H9 (cell line): ENCODE results near the gene RBMS3. TPM values are rescaled to one million over a fixed set of nuclear protein-coding genes. Genes with fewer than 3 reads are reported as not detected.

Source experiments
- DNase-seq: peaks from one replicate; pipeline ENCODE4 v3.0.0-alpha.2; 2017
- H2AFZ ChIP-seq: one replicate; pipeline ENCODE4 v1.6.1; 2013; ENCODE audit warnings: mild to moderate bottlenecking, low read length, control low read depth, moderate library complexity
- H2AK5ac ChIP-seq: 2 replicates; pipeline ENCODE4 v1.6.1; 2013; ENCODE audit warnings: low read length, control low read depth, mixed read lengths; ENCODE audit not compliant: insufficient read length
- H2BK120ac ChIP-seq: one replicate; pipeline ENCODE4 v1.6.1; 2013; ENCODE audit warnings: low read depth, mild to moderate bottlenecking, low read length, control low read depth, inconsistent platforms; ENCODE audit not compliant: poor library complexity, severe bottlenecking
- H2BK12ac ChIP-seq: 2 replicates; pipeline ENCODE4 v1.6.1; 2013; ENCODE audit warnings: low read length, control low read depth, mixed read lengths, low read depth; ENCODE audit not compliant: insufficient read length
- H2BK15ac ChIP-seq: 2 replicates; pipeline ENCODE4 v1.6.1; 2013; ENCODE audit warnings: low read depth, low read length, control low read depth
- H2BK20ac ChIP-seq: one replicate; pipeline ENCODE4 v1.6.1; 2013; ENCODE audit warnings: low read depth, mild to moderate bottlenecking, low read length, control low read depth, inconsistent platforms; ENCODE audit not compliant: poor library complexity, severe bottlenecking
- H2BK5ac ChIP-seq: 2 replicates; pipeline ENCODE4 v1.6.1; 2013; ENCODE audit warnings: low read length, control low read depth, mixed read lengths; ENCODE audit not compliant: insufficient read length
- H3K14ac ChIP-seq: 2 replicates; pipeline ENCODE4 v1.6.1; 2013; ENCODE audit warnings: low read length, control low read depth; ENCODE audit not compliant: insufficient read depth
- H3K18ac ChIP-seq: 2 replicates; pipeline ENCODE4 v1.6.1; 2013; ENCODE audit warnings: low read depth, mild to moderate bottlenecking, mixed read lengths, low read length, control low read depth; ENCODE audit not compliant: insufficient read length
- H3K23ac ChIP-seq: 2 replicates; pipeline ENCODE4 v1.6.1; 2013; ENCODE audit warnings: low read length, control low read depth, mixed read lengths, low read depth; ENCODE audit not compliant: insufficient read length
- H3K23me2 ChIP-seq: 2 replicates; pipeline ENCODE4 v1.6.1; 2013; ENCODE audit warnings: low read depth, mild to moderate bottlenecking, mixed read lengths, low read length, control low read depth; ENCODE audit not compliant: insufficient read length, poor library complexity, severe bottlenecking
- H3K27ac ChIP-seq: 2 replicates; pipeline ENCODE4 v1.5.1; 2013; ENCODE audit warnings: low read length, control low read depth, mixed read lengths, low read depth; ENCODE audit not compliant: insufficient read length
- H3K27me3 ChIP-seq: 2 replicates; pipeline ENCODE4 v1.6.1; 2013; ENCODE audit warnings: low read length, control low read depth, inconsistent platforms; ENCODE audit not compliant: insufficient read depth
- H3K4ac ChIP-seq: 2 replicates; pipeline ENCODE4 v1.6.1; 2013; ENCODE audit warnings: low read depth, mild to moderate bottlenecking, control low read depth, inconsistent platforms, low read length, moderate library complexity
- H3K4me1 ChIP-seq: 2 replicates; pipeline ENCODE4 v1.6.1; 2013; ENCODE audit warnings: low read length, control low read depth, inconsistent platforms; ENCODE audit not compliant: insufficient read depth
- H3K4me2 ChIP-seq: 2 replicates; pipeline ENCODE4 v1.6.1; 2013; ENCODE audit warnings: low read length, control low read depth, mixed read lengths; ENCODE audit not compliant: insufficient read length, insufficient read depth
- H3K56ac ChIP-seq: 2 replicates; pipeline ENCODE4 v1.6.1; 2013; ENCODE audit warnings: low read depth, mild to moderate bottlenecking, mixed read lengths, low read length, control low read depth; ENCODE audit not compliant: insufficient read length
- H3K79me1 ChIP-seq: 2 replicates; pipeline ENCODE4 v1.6.1; 2013; ENCODE audit warnings: low read depth, mild to moderate bottlenecking, moderate library complexity, low read length, control low read depth, inconsistent platforms; ENCODE audit not compliant: insufficient read depth, poor library complexity, severe bottlenecking
- H3K79me2 ChIP-seq: 2 replicates; pipeline ENCODE4 v1.6.1; 2013; ENCODE audit warnings: low read length, control low read depth, inconsistent platforms; ENCODE audit not compliant: insufficient read depth
- H3K9ac ChIP-seq: 2 replicates; pipeline ENCODE4 v1.6.1; 2013; ENCODE audit warnings: low read length, control low read depth, mixed read lengths; ENCODE audit not compliant: insufficient read length; ENCODE audit errors: extremely low read depth
- H3K9me3 ChIP-seq: one replicate; pipeline ENCODE4 v1.6.1; 2013; ENCODE audit warnings: low read depth, low read length, inconsistent platforms; ENCODE audit not compliant: control insufficient read depth
- H3T11ph ChIP-seq: one replicate; pipeline ENCODE4 v1.6.1; 2013; ENCODE audit warnings: mild to moderate bottlenecking, low read length, control low read depth, inconsistent platforms
- H4K20me1 ChIP-seq: one replicate; pipeline ENCODE4 v1.6.1; 2013; ENCODE audit not compliant: control insufficient read depth, insufficient read length, insufficient read depth
- H4K5ac ChIP-seq: 2 replicates; pipeline ENCODE4 v1.6.1; 2013; ENCODE audit warnings: low read depth, mild to moderate bottlenecking, mixed read lengths, low read length, control low read depth; ENCODE audit not compliant: insufficient read length
- H4K8ac ChIP-seq: replicated peaks from 2 replicates; pipeline ENCODE4 v1.6.1; 2013; ENCODE audit warnings: low read length, control low read depth, mixed read lengths, low read depth; ENCODE audit not compliant: insufficient read length
- H4K91ac ChIP-seq: 2 replicates; pipeline ENCODE4 v1.6.1; 2013; ENCODE audit warnings: low read depth, mild to moderate bottlenecking, moderate library complexity, mixed read lengths, low read length, control low read depth; ENCODE audit not compliant: insufficient read length
- H3K27ac Mint-ChIP-seq, 3 experiments: 2 replicates in 2 of 3; 3 replicates in 1 of 3; pipeline ENCODE4 v1.8.0; 2020 to 2021; ENCODE audit warnings: mixed read lengths in 3 of 3, mild to moderate bottlenecking in 1 of 3, moderate library complexity in 1 of 3
- H3K27me3 Mint-ChIP-seq: 2 replicates; pipeline ENCODE4 v1.8.0; 2021; ENCODE audit warnings: low read depth, mild to moderate bottlenecking, moderate library complexity, mixed read lengths
- H3K36me3 Mint-ChIP-seq, 3 experiments: 2 replicates in 2 of 3; 3 replicates in 1 of 3; pipeline ENCODE4 v1.8.0; 2020 to 2021; ENCODE audit warnings: low read depth in 3 of 3, mixed read lengths in 3 of 3; ENCODE audit not compliant: insufficient read depth in 1 of 3
- H3K4me1 Mint-ChIP-seq, 2 experiments: 2 replicates each; pipeline ENCODE4 v1.8.0; 2020; ENCODE audit warnings: mixed read lengths in 2 of 2
- H3K4me3 Mint-ChIP-seq, 2 experiments: 2 replicates in 1 of 2; 3 replicates in 1 of 2; pipeline ENCODE4 v1.8.0; 2020 to 2021; ENCODE audit warnings: mild to moderate bottlenecking in 2 of 2, mixed read lengths in 2 of 2, moderate library complexity in 1 of 2
- H3K9me3 Mint-ChIP-seq, 2 experiments: 2 replicates in 1 of 2; 3 replicates in 1 of 2; pipeline ENCODE4 v1.8.0; 2020; ENCODE audit warnings: mild to moderate bottlenecking in 2 of 2, mixed read lengths in 2 of 2, moderate library complexity in 1 of 2
- CTCF ChIP-seq: fragments of 200-600 bp; sonication (generic); conservative IDR thresholded peaks from 3 replicates; pipeline ENCODE4 v1.8.0; 2021; ENCODE audit warnings: antibody characterized with exemption, mild to moderate bottlenecking
- WGBS: extraction: QIAGEN DNeasy Blood & Tissue Kit; methylation state at CpG from one replicate; pipeline ENCODE4 v1.1.7; 2013; ENCODE audit warnings: missing lambda C conversion rate, low lambda C conversion rate, mixed read lengths; ENCODE audit not compliant: insufficient read length; ENCODE audit errors: extremely low coverage; 5-methylcytosine and 5-hydroxymethylcytosine counted together
- total RNA-seq: library from RNA; stranded (reverse); gene quantifications from 2 replicates; pipeline ENCODE4 v1.2.1, GENCODE V29; 2021

RBMS3 gene
- total RNA-seq, 1 experiment from 2014 or later: 8.1 TPM

DNA sequence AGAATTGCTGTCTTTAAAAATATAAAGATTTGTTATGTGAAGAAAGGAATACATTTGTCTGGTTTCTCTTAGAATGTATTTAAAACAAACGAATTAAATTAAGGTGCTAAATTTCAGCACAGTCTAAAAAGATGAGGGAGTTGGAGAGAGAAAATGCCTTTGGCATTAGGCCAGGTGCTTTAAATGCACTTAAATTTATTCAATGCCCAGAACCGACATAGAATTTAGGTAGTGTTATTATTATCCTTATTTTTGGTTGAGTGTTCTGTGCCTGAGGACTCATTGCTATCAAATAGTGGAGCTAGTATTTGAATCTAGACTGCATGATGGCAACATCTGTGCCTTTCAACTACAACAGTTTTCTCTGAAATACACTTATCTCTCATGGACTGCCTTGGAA is 287.5 kb downstream of the RBMS3 start:
- Histone ChIP-seq H3K27me3 (no peaks in the 10 kb centered on the region), H3K4me2 (no peak overlapping the region), H3K18ac (no peak overlapping the region), H2AFZ (no peak overlapping the region), H3K9ac (no peak overlapping the region), H3K9me3 (no peaks in the 10 kb centered on the region), H2BK20ac (no peak overlapping the region), H4K8ac (no peak overlapping the region), H2BK5ac (no peak overlapping the region), H3K79me2 (no peaks in the 10 kb centered on the region), H3K23me2 (no peaks in the 10 kb centered on the region), H3T11ph (no peak overlapping the region), H4K20me1 (no peaks in the 10 kb centered on the region), H2AK5ac (no peak overlapping the region), H3K14ac (no peak overlapping the region), H3K56ac (no peak overlapping the region), H2BK120ac (no peak overlapping the region), H2BK15ac (no peak overlapping the region), H3K23ac (no peak overlapping the region), H3K4ac (no peak overlapping the region), H4K5ac (no peak overlapping the region), H3K79me1 (no peaks in the 10 kb centered on the region), H3K4me1 (no peaks in the 10 kb centered on the region; the same call in 1 of the 2 replicates), H3K27ac (no peak overlapping the region), H2BK12ac (no peak overlapping the region), H4K91ac (no peak overlapping the region)
- no peak for TF ChIP-seq CTCF
- Mint-ChIP-seq H3K9me3 (peaks cover 0 to 5% of the 10 kb centered on the region in 2 experiments; a peak in 2 of 5 replicates), H3K27ac (no peak overlapping the region), H3K36me3 (no peaks in the 10 kb centered on the region), H3K4me1 (peaks cover 3 to 4% of the 10 kb centered on the region in 2 experiments; a peak in 3 of 4 replicates), H3K27me3 (no peaks in the 10 kb centered on the region), H3K4me3 (no peak overlapping the region)
- WGBS: 100% methylated on average over 1 of the region's 2 CpGs
- DNase-seq: no peak
